Gastroesophageal sphincter (tissue), 3 donors: ENCODE results near the gene THSD4.

Experiments used
- POLR2A ChIP-seq, 2 donors: fragments of 450-650 bp; IDR thresholded peaks; one replicate each; pipeline ENCODE4 v1.6.1; 2017; ENCODE audit warnings: antibody characterized with exemption in 2 of 2, mild to moderate bottlenecking in 2 of 2, moderate library complexity in 1 of 2
- POLR2AphosphoS5 ChIP-seq: sonication (generic); formaldehyde crosslinking; IDR thresholded peaks from one replicate; pipeline ENCODE4 v1.6.1; 2017; ENCODE audit warnings: antibody characterized with exemption
- TF ChIP-seq, protein P1 (sequence below), 4 experiments: fragments of 200-600 bp in 2 of 4; fragments of 450-650 bp in 2 of 4; sonication (generic) in 1 of 4; IDR thresholded peaks; one replicate each; pipeline ENCODE4 v1.5.1; 2017 to 2019; ENCODE audit warnings: antibody characterized with exemption in 4 of 4, mild to moderate bottlenecking in 2 of 4, moderate library complexity in 2 of 4

DNA sequence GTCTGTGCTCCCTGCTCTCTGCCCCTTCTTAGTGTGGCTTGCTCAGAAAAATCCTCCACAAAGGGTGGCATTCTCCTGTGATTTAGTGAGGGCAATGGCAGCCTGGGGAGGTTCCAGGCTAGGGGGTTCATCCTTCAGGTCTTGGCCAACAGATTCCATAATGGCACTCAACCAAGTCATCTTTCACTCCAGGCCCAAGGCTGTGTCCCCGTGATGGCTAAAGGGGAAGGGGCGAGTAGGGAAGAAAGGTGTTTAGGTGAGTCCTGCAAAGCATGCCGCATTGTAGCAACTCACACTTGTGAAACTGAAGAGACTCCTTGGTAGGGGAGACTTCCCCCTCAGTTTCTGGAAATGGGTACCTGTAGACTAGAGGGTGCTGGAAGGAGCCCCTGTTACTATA is 105.6 kb downstream of the THSD4 start:
- TF ChIP-seq POLR2AphosphoS5 (no peak), POLR2A (IDR thresholded peaks at IDR 0.05) (no peak)
- TF ChIP-seq, protein P1, sequence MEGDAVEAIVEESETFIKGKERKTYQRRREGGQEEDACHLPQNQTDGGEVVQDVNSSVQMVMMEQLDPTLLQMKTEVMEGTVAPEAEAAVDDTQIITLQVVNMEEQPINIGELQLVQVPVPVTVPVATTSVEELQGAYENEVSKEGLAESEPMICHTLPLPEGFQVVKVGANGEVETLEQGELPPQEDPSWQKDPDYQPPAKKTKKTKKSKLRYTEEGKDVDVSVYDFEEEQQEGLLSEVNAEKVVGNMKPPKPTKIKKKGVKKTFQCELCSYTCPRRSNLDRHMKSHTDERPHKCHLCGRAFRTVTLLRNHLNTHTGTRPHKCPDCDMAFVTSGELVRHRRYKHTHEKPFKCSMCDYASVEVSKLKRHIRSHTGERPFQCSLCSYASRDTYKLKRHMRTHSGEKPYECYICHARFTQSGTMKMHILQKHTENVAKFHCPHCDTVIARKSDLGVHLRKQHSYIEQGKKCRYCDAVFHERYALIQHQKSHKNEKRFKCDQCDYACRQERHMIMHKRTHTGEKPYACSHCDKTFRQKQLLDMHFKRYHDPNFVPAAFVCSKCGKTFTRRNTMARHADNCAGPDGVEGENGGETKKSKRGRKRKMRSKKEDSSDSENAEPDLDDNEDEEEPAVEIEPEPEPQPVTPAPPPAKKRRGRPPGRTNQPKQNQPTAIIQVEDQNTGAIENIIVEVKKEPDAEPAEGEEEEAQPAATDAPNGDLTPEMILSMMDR (IDR thresholded peaks at IDR 0.05): no peak
